CD4-positive, alpha-beta T cell treated with Interleukin-2 at 100 ng/mL for 4 hours (primary cell): ENCODE measurements around the gene CGREF1.

Experiments
- DNase-seq: peaks from one replicate; pipeline ENCODE4 v3.0.0-alpha.2; 2020; ENCODE audit warnings: low spot score

Gene CGREF1

DNA sequence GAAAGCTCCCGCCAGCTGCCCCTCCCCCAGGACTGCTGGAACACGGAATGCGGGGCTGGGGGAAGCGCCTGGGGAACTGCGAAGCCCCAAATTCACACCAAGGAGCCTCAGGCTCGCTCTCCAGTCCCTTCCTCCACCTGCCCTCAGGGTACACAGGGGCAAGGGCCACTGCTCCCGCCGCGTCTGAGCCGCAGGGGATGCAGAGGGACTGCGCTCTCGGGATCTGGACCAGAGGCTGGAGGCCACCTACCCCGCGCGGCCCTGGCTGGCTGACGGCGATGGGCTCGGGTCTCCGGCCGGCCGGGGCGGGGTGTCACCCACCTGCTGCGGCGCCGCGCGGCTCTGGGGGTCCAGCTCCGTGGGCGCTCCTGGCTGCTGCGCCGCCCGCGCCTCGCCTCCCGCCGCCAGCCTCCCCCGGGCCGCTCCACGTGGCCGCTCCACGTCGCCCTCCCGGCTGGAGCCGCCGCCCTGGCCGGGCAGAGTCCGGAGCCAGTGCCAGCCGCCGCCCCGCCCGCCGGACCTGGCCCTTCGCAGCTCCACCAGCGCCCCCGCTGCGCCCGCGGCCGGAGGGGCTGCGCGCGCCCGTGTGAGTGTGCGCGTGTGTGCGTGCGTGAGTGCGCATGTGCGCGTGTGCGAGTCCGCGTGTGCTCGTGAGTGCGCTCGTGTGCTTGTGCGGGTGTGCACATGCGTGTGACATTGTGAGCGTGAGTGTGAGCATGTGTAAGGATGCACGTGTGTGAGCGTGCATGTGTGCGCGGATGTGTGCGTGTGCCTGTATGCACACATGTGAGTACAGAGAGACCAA, at the start of gene CGREF1:
Gene CGREF1 (minus strand): TSS at position 604 of the 805 bp plus-strand sequence. CDS start 14,762 bp downstream, outside the sequence.
- no peak for DNase-seq

- no peak for DNase-seq
These were observed 46.2 kb upstream of the CGREF1 start for GRCh38 chr2:27164960-27165763.

DNA sequence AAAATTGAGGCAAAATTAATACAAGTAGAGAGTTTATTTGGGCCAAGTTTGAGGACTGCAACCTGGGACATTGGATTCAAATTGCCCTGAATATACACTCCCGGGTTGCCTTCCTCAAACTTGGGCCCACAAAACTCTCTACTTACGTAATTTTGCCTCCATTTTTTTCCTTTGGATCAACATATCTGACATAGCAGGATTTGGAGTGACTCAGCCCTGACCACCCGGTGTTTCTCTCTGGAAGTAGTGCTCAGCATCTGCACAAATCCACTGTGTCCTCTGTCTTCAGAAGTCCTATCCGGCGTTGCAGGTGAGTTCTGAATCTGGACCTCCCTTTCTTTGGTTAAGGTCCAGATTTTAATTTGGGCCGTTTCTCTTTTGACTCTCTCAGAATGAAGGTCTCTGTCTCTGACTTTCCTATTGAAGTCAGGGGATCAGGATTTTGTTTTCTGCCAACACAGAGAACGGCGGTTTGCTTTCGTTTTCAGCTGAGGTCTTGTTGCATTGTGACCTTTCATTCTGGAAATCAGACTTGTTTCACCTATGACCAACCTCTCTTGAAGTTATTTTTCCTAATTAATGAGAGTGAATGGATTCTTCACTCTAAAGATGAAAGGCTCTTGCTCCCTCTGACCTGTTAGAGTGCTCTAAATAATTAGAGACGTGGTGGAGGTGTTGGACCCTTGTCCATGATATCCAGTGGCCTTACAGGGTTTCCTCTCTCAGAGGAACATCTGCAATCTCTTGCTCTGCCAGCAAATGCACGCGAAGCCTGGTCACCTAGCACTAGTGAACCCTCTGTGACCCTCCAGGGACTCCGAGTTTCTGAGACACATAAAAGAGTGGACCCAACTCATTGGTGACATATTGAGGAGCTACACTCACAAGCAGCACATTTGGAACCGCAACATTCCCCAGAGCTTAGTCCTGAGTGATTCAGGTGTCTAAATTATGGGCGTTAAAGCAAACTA, 43.5 kb upstream of the CGREF1 start:
- DNase-seq = no peak

GRCh38 chr2:27160191-27160590, 41.3 kb upstream of the CGREF1 start:
- DNase-seq = no peak

DNA sequence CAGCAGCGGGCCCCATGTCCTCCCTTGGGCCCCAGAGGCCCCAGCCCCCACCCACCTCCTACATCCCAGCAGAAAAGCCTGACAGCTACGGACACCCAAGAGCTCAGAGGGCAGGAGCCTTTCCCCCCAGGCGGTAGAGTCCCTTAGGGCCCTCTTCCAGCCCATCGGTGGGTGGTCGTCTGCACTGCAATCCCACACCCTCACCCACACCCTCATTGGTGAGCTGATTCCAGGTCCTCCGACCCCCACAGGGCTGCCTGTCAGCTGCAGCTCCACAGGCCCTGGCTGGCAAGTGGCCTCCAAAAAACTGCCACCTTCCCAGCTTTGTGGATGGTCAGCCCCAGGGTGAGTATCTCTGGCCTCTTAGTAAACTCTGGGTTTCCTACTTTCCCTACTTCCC, 40.3 kb upstream of the CGREF1 start:
- DNase-seq = no peak

DNA sequence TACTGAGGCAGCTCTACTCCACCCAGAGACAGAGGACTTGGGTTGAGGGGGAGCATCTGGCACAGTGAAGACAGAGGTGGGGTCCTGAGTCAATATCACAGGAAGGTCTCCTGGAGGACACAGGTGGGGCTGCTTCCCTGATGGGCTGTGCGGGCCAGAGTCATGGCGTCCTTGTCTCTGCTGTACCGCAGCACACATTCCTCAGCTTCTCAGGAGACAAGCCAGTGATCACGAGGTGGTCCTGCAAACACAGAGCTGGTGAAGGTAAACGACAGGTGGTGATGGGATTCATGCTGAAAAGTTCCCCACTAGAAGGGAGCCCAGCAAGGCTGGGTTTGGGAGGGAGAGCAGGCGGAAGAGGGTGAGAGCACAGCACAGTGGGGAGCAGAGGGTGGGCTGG, 39.5 kb upstream of the CGREF1 start:
- DNase-seq = no peak

DNA sequence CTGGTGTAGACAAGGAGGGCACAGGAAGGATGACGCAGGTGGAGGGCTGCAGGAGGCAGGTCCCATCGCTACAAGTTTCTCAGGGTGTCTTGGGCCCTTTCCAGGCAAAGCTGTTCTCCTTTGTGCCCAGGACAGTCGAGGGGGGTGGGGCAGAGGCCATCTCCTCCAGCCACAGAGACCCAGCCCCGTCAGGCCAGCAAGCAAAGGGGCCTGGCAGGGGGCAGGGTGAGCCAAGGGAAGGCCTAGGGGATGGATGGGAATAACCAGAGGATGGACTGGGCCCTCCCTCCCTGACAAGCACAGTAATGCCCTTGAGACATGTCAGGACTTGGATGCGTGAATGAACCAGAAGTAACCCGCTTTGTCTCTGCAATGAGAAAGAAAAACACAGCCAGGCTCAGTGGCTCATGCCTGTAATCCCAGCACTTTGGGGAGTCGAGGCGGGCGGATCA, 36.2 kb upstream of the CGREF1 start:
- DNase-seq = no peak

GRCh38 chr2:27154488-27154887, 35.6 kb upstream of the CGREF1 start:
- DNase-seq = no peak

DNA sequence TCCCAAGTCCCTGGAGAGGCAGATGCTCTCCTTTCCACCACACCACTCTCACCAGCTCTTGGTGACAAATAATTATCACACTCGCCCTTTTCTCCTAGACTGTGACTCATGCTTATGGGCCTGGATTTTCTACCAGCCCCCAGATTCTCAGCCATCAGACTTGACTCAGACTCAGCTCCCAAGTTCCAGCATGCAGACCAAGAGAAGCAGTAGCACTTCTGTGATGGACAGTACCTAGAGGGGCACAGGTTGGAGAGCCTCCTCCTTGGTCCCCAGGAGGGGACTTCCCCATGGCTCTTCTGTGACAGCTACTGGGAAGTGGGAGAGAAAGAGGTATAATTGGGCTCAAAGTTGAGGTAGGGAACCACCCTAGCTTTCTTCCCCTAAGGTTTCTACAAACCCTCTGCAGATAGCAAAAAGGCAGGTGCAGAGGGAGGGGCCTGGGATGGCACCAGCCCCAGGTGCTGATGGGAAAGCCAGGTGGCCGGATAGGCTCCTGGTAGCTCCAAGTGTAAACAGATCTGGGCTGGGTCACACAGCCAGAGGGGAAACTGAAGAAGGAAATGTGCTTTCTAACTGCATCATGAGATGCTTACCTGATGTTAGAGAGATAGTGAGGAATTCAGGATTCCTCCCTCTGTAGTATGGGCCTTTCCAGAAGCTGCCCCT, 34.0 kb upstream of the CGREF1 start:
- DNase-seq = no peak

GRCh38 chr2:27152102-27152795, 33.3 kb upstream of the CGREF1 start:
- no peak for DNase-seq

DNA sequence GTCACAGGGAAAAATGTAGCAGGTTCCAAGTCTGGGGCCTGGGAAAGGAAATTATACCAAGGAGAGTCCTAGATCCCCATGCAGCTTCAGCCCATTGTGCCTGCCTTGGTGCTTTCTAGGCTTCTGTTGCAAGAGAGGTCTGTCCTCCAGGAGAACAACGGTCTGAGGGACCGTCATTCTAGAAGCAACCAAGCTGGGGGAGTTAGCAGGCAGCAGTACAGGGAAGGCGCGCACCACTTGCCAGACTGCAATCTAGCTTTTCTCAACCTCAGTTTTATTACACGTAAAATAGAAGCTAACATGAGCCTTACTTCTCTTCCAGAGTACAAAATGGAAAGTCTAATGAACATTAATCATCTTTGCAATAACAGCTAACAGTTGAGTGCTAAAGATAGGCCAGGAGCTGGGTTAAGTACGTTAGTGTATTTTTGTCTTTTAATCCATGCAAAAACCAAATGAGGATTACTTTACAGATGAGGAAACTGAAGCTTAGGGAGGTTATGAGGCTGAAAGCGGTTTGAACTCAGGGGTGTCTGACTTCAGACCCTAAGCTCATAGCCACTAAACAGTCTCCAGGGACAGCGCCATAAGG, 31.8 kb upstream of the CGREF1 start:
- DNase-seq = no peak

- no peak for DNase-seq
These were observed 30.9 kb upstream of the CGREF1 start for GRCh38 chr2:27149570-27150405.

- no peak for DNase-seq
These were observed 30.0 kb upstream of the CGREF1 start, which contains the start of gene TCF23 for GRCh38 chr2:27148801-27149439. TSS of gene TCF23 (plus strand) at chr2:27149004. CDS start at chr2:27149134, 130 bp downstream.

- DNase-seq = no peak
These were observed 29.0 kb upstream of the CGREF1 start for GRCh38 chr2:27147935-27148334.

DNA sequence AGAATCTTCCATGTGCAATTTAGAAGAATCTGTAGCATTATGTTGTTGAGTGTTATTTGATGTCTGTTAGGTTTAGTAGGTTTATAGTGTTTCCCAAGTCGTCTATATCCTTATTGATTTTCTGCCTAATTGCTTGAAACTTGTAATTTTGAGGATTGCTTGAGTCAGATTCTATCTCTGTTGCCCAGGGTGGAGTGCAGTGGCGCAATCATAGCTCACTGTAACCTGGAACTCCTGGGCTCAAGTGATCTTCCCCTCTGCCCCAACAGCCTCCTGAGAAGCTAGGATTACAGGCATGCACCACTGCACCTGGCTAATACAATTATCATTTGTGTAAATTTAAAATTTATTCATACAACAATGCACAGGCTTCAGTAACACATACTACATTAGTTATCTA, 26.8 kb upstream of the CGREF1 start:
- DNase-seq = no peak

- DNase-seq = no peak
These were observed 24.4 kb upstream of the CGREF1 start for GRCh38 chr2:27143285-27143684.

- DNase-seq = no peak
These were observed 20.4 kb upstream of the CGREF1 start, which contains the start of gene PRR30 for GRCh38 chr2:27139310-27139709. TSS of gene PRR30 (minus strand) at chr2:27139410. CDS start at chr2:27138329, 1,081 bp downstream.

- DNase-seq = no peak
These were observed 19.2 kb upstream of the CGREF1 start for GRCh38 chr2:27138111-27138510.
